PC-9 (cell line): ENCODE results near the gene AFAP1L1. TPM values are rescaled to one million over a fixed set of nuclear protein-coding genes. Genes with fewer than 3 reads are reported as not detected.

ENCODE experiments used
- BruUV-seq: library from RNA; stranded (reverse); fragments of 400-500 nt; replicated peaks from 2 replicates; lab custom pipeline; 2021; lab: Mats Ljungman, UMichigan
- CTCF ChIA-PET: fragments of 300-600 bp; sonication (Branson Sonifier 250); formaldehyde crosslinking; loops from one replicate; lab custom pipeline; 2022; ENCODE audit warnings: antibody characterized with exemption; lab: Charles Lee
- POLR2A ChIA-PET: fragments of 300-600 bp; sonication (Branson Sonifier 250); formaldehyde crosslinking; loops from one replicate; lab custom pipeline; 2022; ENCODE audit warnings: antibody characterized with exemption; ENCODE audit not compliant: unreplicated experiment; lab: Charles Lee
- DNase-seq, 2 experiments: peaks; one replicate each; pipeline versions ENCODE4 v3.0.0 to v3.0.0-alpha.2; 2015 to 2022; ENCODE audit warnings: mixed read lengths in 1 of 2
- H2AFZ ChIP-seq: fragments of 200-600 bp; sonication (generic); 2 replicates; pipeline ENCODE4 v1.8.1; 2017; ENCODE audit warnings: antibody characterized with exemption
- H3F3A ChIP-seq: fragments of 200-600 bp; sonication (generic); 2 replicates; pipeline ENCODE4 v1.8.1; 2017; ENCODE audit warnings: antibody characterized with exemption, mild to moderate bottlenecking, low read depth; ENCODE audit not compliant: insufficient read depth
- H3K27ac ChIP-seq: fragments of 200-600 bp; sonication (generic); 2 replicates; pipeline ENCODE4 v1.6.1; 2016; ENCODE audit warnings: mixed run types
- H3K27me3 ChIP-seq: fragments of 200-600 bp; sonication (generic); 2 replicates; pipeline ENCODE4 v1.6.1; 2016; ENCODE audit warnings: low read depth, mixed run types; ENCODE audit not compliant: insufficient read depth
- H3K36me3 ChIP-seq: fragments of 200-600 bp; sonication (generic); 2 replicates; pipeline ENCODE4 v1.6.1; 2016; ENCODE audit warnings: low read depth, mixed run types
- H3K4me1 ChIP-seq: fragments of 200-600 bp; sonication (generic); replicated peaks from 2 replicates; pipeline ENCODE4 v1.6.1; 2016; ENCODE audit warnings: mixed run types; ENCODE audit not compliant: insufficient read depth
- H3K4me2 ChIP-seq: fragments of 200-600 bp; sonication (generic); 2 replicates; pipeline ENCODE4 v1.6.1; 2017; ENCODE audit warnings: mixed run types
- H3K4me3 ChIP-seq: fragments of 200-600 bp; sonication (generic); 2 replicates; pipeline ENCODE4 v1.6.1; 2016; ENCODE audit warnings: mixed run types
- H3K79me2 ChIP-seq: fragments of 200-600 bp; sonication (generic); 2 replicates; pipeline ENCODE4 v1.6.1; 2017; ENCODE audit warnings: low read depth, mixed run types
- H3K9me2 ChIP-seq: fragments of 200-600 bp; sonication (generic); 2 replicates; pipeline ENCODE4 v1.8.1; 2017; ENCODE audit warnings: mild to moderate bottlenecking; ENCODE audit not compliant: insufficient read depth
- H3K9me3 ChIP-seq: fragments of 200-600 bp; sonication (generic); 2 replicates; pipeline ENCODE4 v1.8.1; 2016; ENCODE audit warnings: low read depth; ENCODE audit not compliant: insufficient read depth
- H4K20me1 ChIP-seq: fragments of 200-600 bp; sonication (generic); 2 replicates; pipeline ENCODE4 v1.8.1; 2017; ENCODE audit not compliant: insufficient read depth
- CTCF ChIP-seq: fragments of 200-600 bp; sonication (generic); conservative IDR thresholded peaks from 2 replicates; pipeline ENCODE4 v1.6.1; 2017; ENCODE audit warnings: mixed run types, antibody characterized with exemption, mild to moderate bottlenecking, moderate library complexity
- EZH2 ChIP-seq: fragments of 200-600 bp; sonication (generic); IDR thresholded peaks from 2 replicates; pipeline ENCODE4 v1.8.0; 2017; ENCODE audit warnings: antibody characterized with exemption, low read depth
- intact Hi-C: fragments of 100-400 bp; cut with micrococcal nuclease; formaldehyde crosslinking; loops from one replicate; pipeline ENCODE4 v1.10.0; 2022; ENCODE audit not compliant: unreplicated experiment
- total RNA-seq: library from RNA; stranded (reverse); gene quantifications from 2 replicates; pipeline ENCODE4 v1.2.3, GENCODE V29; 2021

Gene AFAP1L1
- total RNA-seq, 1 experiment from 2014 or later = 9.6 TPM

GRCh38 chr5:149365418-149365817 is 93.8 kb downstream of the AFAP1L1 start:
- no peaks in the 10 kb centered on the region for H4K20me1 ChIP-seq
- H3K79me2 ChIP-seq = no peaks in the 10 kb centered on the region
- no peak overlapping the region for H3K27ac ChIP-seq
- peaks cover 8% of the 10 kb centered on the region; the same call in 1 of the 2 replicates for H3F3A ChIP-seq
- H2AFZ ChIP-seq = no peak overlapping the region
- H3K27me3 ChIP-seq = no peaks in the 10 kb centered on the region
- POLR2A ChIA-PET = no interaction called here
- H3K36me3 ChIP-seq = no peaks in the 10 kb centered on the region
- BruUV-seq = no TSS peak
- H3K4me1 ChIP-seq = no peaks in the 10 kb centered on the region
- no peaks in the 10 kb centered on the region for H3K9me2 ChIP-seq
- intact Hi-C loops = loop anchor here (5.0 kb wide), 3 partner anchors 67 to 267 kb away; partner anchors contain the start of gene AFAP1L1
- H3K4me2 ChIP-seq = no peak overlapping the region
- CTCF ChIA-PET = no interaction called here
- TF ChIP-seq EZH2 (no peak), CTCF (no peak)
- DNase-seq = no peak
- no peaks in the 10 kb centered on the region for H3K9me3 ChIP-seq
- no peak overlapping the region for H3K4me3 ChIP-seq

- Histone ChIP-seq H2AFZ (no peak overlapping the region), H4K20me1 (no peaks in the 10 kb centered on the region), H3K4me3 (no peak overlapping the region), H3K36me3 (no peaks in the 10 kb centered on the region), H3K4me1 (no peaks in the 10 kb centered on the region), H3K4me2 (no peak overlapping the region), H3K79me2 (no peaks in the 10 kb centered on the region), H3K9me3 (no peaks in the 10 kb centered on the region), H3K9me2 (no peaks in the 10 kb centered on the region), H3F3A (peaks cover 8% of the 10 kb centered on the region; the same call in 1 of the 2 replicates), H3K27me3 (no peaks in the 10 kb centered on the region), H3K27ac (no peak overlapping the region)
- ChIA-PET POLR2A (no interaction called here), CTCF (interaction anchor here (0.9 to 2.0 kb wide), 4 partner anchors 8 to 73 kb away, joined by 3 to 11 read pairs (median 4); partner anchors contain the start of gene PCYOX1L)
- TF ChIP-seq EZH2 = no peak
- no peak for TF ChIP-seq CTCF
- no peak for DNase-seq
- no TSS peak for BruUV-seq
- intact Hi-C loops = loop anchor here (2.0 to 5.0 kb wide), 5 partner anchors 66 to 463 kb away; partner anchors contain the start of gene AFAP1L1
Observed at GRCh38 chr5:149366169-149366729, 94.6 kb downstream of the AFAP1L1 start.

DNA sequence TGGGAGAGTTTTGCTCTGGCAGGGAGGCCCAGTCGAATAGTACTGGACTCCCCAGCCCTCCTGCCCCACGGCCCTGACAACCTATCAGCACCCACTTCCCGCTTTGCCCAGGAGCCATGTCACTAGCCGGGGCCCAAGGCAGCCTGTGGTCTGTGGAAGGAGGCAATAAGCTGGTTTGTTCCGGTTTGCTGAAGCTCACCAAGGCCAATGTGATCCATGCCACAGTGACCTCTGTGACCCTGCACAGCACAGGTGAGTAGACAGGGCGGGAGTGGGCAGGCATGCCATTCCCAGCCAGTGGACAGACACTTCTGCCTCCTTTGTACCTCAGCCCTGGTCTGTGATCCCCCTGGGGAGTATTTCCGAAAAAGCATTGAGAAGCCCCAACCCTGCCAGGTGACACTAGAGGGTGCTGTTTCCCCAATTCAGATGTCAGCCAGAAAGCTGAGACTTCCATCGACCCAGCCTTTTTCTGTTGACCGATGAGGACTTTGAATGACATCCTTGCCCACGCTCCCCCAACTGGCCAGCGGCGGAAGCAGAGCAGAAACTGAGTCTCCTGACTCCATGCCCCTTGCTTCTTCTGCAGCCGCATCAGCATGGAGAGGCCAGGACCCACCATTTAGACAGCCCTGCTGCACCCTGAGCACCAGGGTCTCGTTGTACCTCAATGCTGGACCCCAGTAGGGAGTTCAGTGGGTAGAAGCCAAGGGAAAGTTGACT is 95.8 kb downstream of the AFAP1L1 start:
- POLR2A ChIA-PET = interaction anchor here (0.6 to 0.7 kb wide), 2 partner anchors 9 to 198 kb away, joined by 3 to 8 read pairs; partner anchors contain the start of gene PCYOX1L

More for the DNA sequence above, 95.8 kb downstream of the AFAP1L1 start:
- intact Hi-C loops = loop anchor here (1.0 to 5.0 kb wide), 7 partner anchors 50 to 461 kb away; partner anchors contain the start of gene AFAP1L1
- Histone ChIP-seq H3K9me3 (no peaks in the 10 kb centered on the region), H3K4me3 (no peak overlapping the region), H3F3A (peaks cover 8% of the 10 kb centered on the region; the same call in 1 of the 2 replicates), H2AFZ (no peak overlapping the region), H3K27ac (no peak overlapping the region), H3K27me3 (no peaks in the 10 kb centered on the region), H3K4me1 (no peaks in the 10 kb centered on the region), H4K20me1 (no peaks in the 10 kb centered on the region), H3K36me3 (no peaks in the 10 kb centered on the region), H3K9me2 (no peaks in the 10 kb centered on the region), H3K4me2 (no peak overlapping the region), H3K79me2 (no peaks in the 10 kb centered on the region)
- TF ChIP-seq EZH2 (no peak), CTCF (peak; percentile 84)
- no TSS peak for BruUV-seq
- CTCF ChIA-PET = interaction anchor here (0.7 to 2.0 kb wide), 12 partner anchors 10 to 405 kb away, joined by 3 to 12 read pairs (median 3); partner anchors contain the start of genes GRPEL2 and PCYOX1L
- peak; percentile 64 to 76 for DNase-seq
